ENCODE measurements around the gene PAIP2. TPM values are rescaled to one million over a fixed set of nuclear protein-coding genes. Genes with fewer than 3 reads are reported as not detected.
A peak's percentile ranks its signal among the peaks of the same experiment; 100 is the strongest.
"Not testable (repeated sequence)": the region's sequence is repeated elsewhere in the genome, so short reads cannot be mapped to it uniquely, and the experiment has no call there.

The PAIP2 gene
- total RNA-seq, 1 donor from 2014 or later: 87.7 TPM

GRCh38 chr5:139340051-139340450 is 1.6 kb upstream of the PAIP2 start:
- DNase-seq (ENCODE audit: extremely low spot score, unreplicated experiment): no peak
- Mint-ChIP-seq H3K9me3 (no peaks in the 10 kb centered on the region), H3K4me3 (peak overlapping the region; percentile 44), H3K36me3 (peaks cover 13% of the 10 kb centered on the region), H3K27ac (no peak overlapping the region), H3K4me1 (ENCODE audit: unreplicated experiment) (peaks cover 26% of the 10 kb centered on the region), H3K27me3 (peaks cover 6% of the 10 kb centered on the region)
- TF ChIP-seq CTCF (conservative IDR thresholded peaks at IDR 0.05): no peak

GRCh38 chr5:139341187-139341688 is 416 bp upstream of the PAIP2 start:
- Mint-ChIP-seq H3K9me3 (no peaks in the 10 kb centered on the region), H3K4me3 (peak overlapping the region; percentile 100), H3K27ac (peak overlapping the region; percentile 99), H3K36me3 (peaks cover 21% of the 10 kb centered on the region), H3K27me3 (peaks cover 6% of the 10 kb centered on the region), H3K4me1 (ENCODE audit: unreplicated experiment) (peaks cover 34% of the 10 kb centered on the region)
- DNase-seq (ENCODE audit: extremely low spot score, unreplicated experiment): no peak
- TF ChIP-seq CTCF (conservative IDR thresholded peaks at IDR 0.05): no peak

GRCh38 chr5:139342423-139342723 is 719 bp downstream of the PAIP2 start:
- Mint-ChIP-seq H3K9me3 (no peaks in the 10 kb centered on the region), H3K27ac (peak overlapping the region; percentile 99), H3K4me3 (peak overlapping the region; percentile 100), H3K4me1 (ENCODE audit: unreplicated experiment) (peaks cover 34% of the 10 kb centered on the region), H3K36me3 (peaks cover 21% of the 10 kb centered on the region), H3K27me3 (peaks cover 6% of the 10 kb centered on the region)
- no peak for TF ChIP-seq CTCF (conservative IDR thresholded peaks at IDR 0.05)
- no peak for DNase-seq (ENCODE audit: extremely low spot score, unreplicated experiment)

GRCh38 chr5:139343476-139343875 is 1.8 kb downstream of the PAIP2 start:
- Mint-ChIP-seq H3K27me3 (peaks cover 6% of the 10 kb centered on the region), H3K9me3 (no peaks in the 10 kb centered on the region), H3K27ac (peak overlapping the region; percentile 99), H3K4me1 (ENCODE audit: unreplicated experiment) (peaks cover 34% of the 10 kb centered on the region), H3K36me3 (peaks cover 21% of the 10 kb centered on the region), H3K4me3 (peak overlapping the region; percentile 100)
- no peak for TF ChIP-seq CTCF (conservative IDR thresholded peaks at IDR 0.05)
- DNase-seq (ENCODE audit: extremely low spot score, unreplicated experiment): no peak

- H3K27me3 Mint-ChIP-seq: peaks cover 6% of the 10 kb centered on the region
- H3K9me3 Mint-ChIP-seq: no peaks in the 10 kb centered on the region
- no peak for TF ChIP-seq CTCF (conservative IDR thresholded peaks at IDR 0.05)
- H3K4me3 Mint-ChIP-seq: peak overlapping the region; percentile 77
- peaks cover 25% of the 10 kb centered on the region for H3K36me3 Mint-ChIP-seq
- H3K4me1 Mint-ChIP-seq (ENCODE audit: unreplicated experiment): peaks cover 34% of the 10 kb centered on the region
- H3K27ac Mint-ChIP-seq: peak overlapping the region; percentile 23
- no peak for DNase-seq (ENCODE audit: extremely low spot score, unreplicated experiment)
Measured at GRCh38 chr5:139344177-139344576, 2.5 kb downstream of the PAIP2 start.

GRCh38 chr5:139345442-139345841 is 3.8 kb downstream of the PAIP2 start:
- H3K27me3 Mint-ChIP-seq; DNase-seq (ENCODE audit: extremely low spot score, unreplicated experiment); H3K4me3 Mint-ChIP-seq; H3K9me3 Mint-ChIP-seq: not testable (repeated sequence)
- H3K36me3 Mint-ChIP-seq: peaks cover 25% of the 10 kb centered on the region
- peaks cover 34% of the 10 kb centered on the region for H3K4me1 Mint-ChIP-seq (ENCODE audit: unreplicated experiment)
- H3K27ac Mint-ChIP-seq: peak overlapping the region; percentile 39

- H3K4me3 Mint-ChIP-seq; H3K9me3 Mint-ChIP-seq; H3K27ac Mint-ChIP-seq; DNase-seq (ENCODE audit: extremely low spot score, unreplicated experiment); H3K27me3 Mint-ChIP-seq: not testable (repeated sequence)
- peaks cover 34% of the 10 kb centered on the region for H3K36me3 Mint-ChIP-seq
- H3K4me1 Mint-ChIP-seq (ENCODE audit: unreplicated experiment): peaks cover 25% of the 10 kb centered on the region
Measured at GRCh38 chr5:139347863-139348262, 6.2 kb downstream of the PAIP2 start.

Measured in type B pancreatic cell (in vitro differentiated cells).